Endothelial cell of umbilical vein (primary cell): ENCODE results near the gene ZNF662. TPM values are rescaled to one million over a fixed set of nuclear protein-coding genes. Genes with fewer than 3 reads are reported as not detected.

ENCODE experiments used
- BruUV-seq: library from RNA; stranded (reverse); fragments of 400-500 nt; replicated peaks from 2 replicates; lab custom pipeline; 2021; lab: Mats Ljungman, UMichigan
- CTCF ChIA-PET: fragments of 300-600, 350-600 bp; sonication (Branson Sonifier 250); formaldehyde crosslinking; loops from one replicate; lab custom pipeline; 2021; ENCODE audit warnings: antibody characterized with exemption, inconsistent platforms; lab: Charles Lee
- POLR2A ChIA-PET: fragments of 300-600, 350-600 bp; sonication (Branson Sonifier 250); formaldehyde crosslinking; loops from one replicate; lab custom pipeline; 2021; ENCODE audit warnings: antibody characterized with exemption, inconsistent platforms; lab: Charles Lee
- DNase-seq: peaks from one replicate; pipeline ENCODE4 v3.0.0-alpha.2; 2011; ENCODE audit warnings: low read depth, low spot score
- FAIRE-seq: peaks from 2 replicates; lab custom pipeline; 2011; peaks lifted over from hg19 to GRCh38; lab: Jason Lieb, UNC
- H2AFZ ChIP-seq: 2 replicates; pipeline ENCODE4 v1.6.0; 2012; ENCODE audit warnings: low read depth, low read length, control low read depth, inconsistent platforms
- H3K27ac ChIP-seq: 2 replicates; pipeline ENCODE4 v1.5.1; 2011; ENCODE audit warnings: low read depth, mild to moderate bottlenecking, control low read depth, low read length, moderate library complexity; ENCODE audit not compliant: insufficient read depth
- H3K27me3 ChIP-seq, 2 experiments: 2 replicates each; pipeline versions ENCODE4 v1.6.0 to v1.6.1; 2011; ENCODE audit warnings: low read length in 2 of 2, mixed read lengths in 1 of 2; ENCODE audit not compliant: control insufficient read depth in 2 of 2, insufficient read depth in 2 of 2
- H3K36me3 ChIP-seq, 2 experiments: 2 replicates in 1 of 2; 3 replicates in 1 of 2; pipeline ENCODE4 v1.5.1; 2011; ENCODE audit warnings: low read length in 2 of 2, mild to moderate bottlenecking in 1 of 2, moderate library complexity in 1 of 2; ENCODE audit not compliant: control insufficient read depth in 2 of 2, insufficient read depth in 2 of 2; ENCODE audit errors: extremely low read depth in 1 of 2
- H3K4me1 ChIP-seq: 3 replicates; pipeline ENCODE4 v1.5.1; 2011; ENCODE audit warnings: mild to moderate bottlenecking, low read length; ENCODE audit not compliant: control insufficient read depth, insufficient read depth; ENCODE audit errors: extremely low read depth
- H3K4me2 ChIP-seq: 2 replicates; pipeline ENCODE4 v1.6.1; 2011; ENCODE audit warnings: low read length, control low read depth, mixed read lengths; ENCODE audit not compliant: insufficient read depth
- H3K4me3 ChIP-seq, 3 experiments: fragments of 200-600 bp in 1 of 3; sonication (generic), shearing (Covaris generic) in 1 of 3; replicated peaks in 1 of 3; 2 replicates each; pipeline ENCODE4 v1.5.1; 2011 to 2016; ENCODE audit warnings: control low read depth in 3 of 3, low read length in 3 of 3, mild to moderate bottlenecking in 2 of 3, inconsistent platforms in 1 of 3, low read depth in 1 of 3, moderate library complexity in 1 of 3; ENCODE audit not compliant: insufficient read depth in 1 of 3
- H3K79me2 ChIP-seq: 2 replicates; pipeline ENCODE4 v1.6.0; 2012; ENCODE audit warnings: low read length, inconsistent platforms; ENCODE audit not compliant: control insufficient read depth, insufficient read depth
- H3K9ac ChIP-seq: replicated peaks from 2 replicates; pipeline ENCODE3; 2011; ENCODE audit warnings: low read length, control low read depth; ENCODE audit not compliant: insufficient read depth; ENCODE audit errors: extremely low read depth
- H3K9me1 ChIP-seq: replicated peaks from 3 replicates; pipeline ENCODE4 v1.6.0; 2011; ENCODE audit warnings: mild to moderate bottlenecking, low read length; ENCODE audit not compliant: control insufficient read depth, insufficient read depth; ENCODE audit errors: extremely low read depth
- H3K9me3 ChIP-seq: replicated peaks from 2 replicates; pipeline ENCODE4 v1.5.1; 2012; ENCODE audit warnings: low read length, inconsistent platforms; ENCODE audit not compliant: control insufficient read depth, insufficient read depth
- H4K20me1 ChIP-seq: replicated peaks from 2 replicates; pipeline ENCODE3; 2011; ENCODE audit warnings: mild to moderate bottlenecking, low read length; ENCODE audit not compliant: control insufficient read depth, insufficient read depth; ENCODE audit errors: extremely low read depth
- CTCF ChIP-seq, 2 donors: IDR thresholded peaks; 1 replicate in 1 of 2; 2 replicates in 1 of 2; pipeline ENCODE4 v1.5.1; 2011; ENCODE audit warnings: low read length in 2 of 2, mild to moderate bottlenecking in 2 of 2, moderate library complexity in 2 of 2, control low read depth in 1 of 2, inconsistent platforms in 1 of 2, low read depth in 1 of 2; ENCODE audit not compliant: insufficient read depth in 1 of 2; ENCODE audit errors: extremely low read depth in 1 of 2
- EZH2 ChIP-seq: IDR thresholded peaks from 2 replicates; pipeline ENCODE4 v1.6.1; 2012; ENCODE audit warnings: borderline replicate concordance, low read depth, mild to moderate bottlenecking, moderate library complexity, low read length, inconsistent platforms; ENCODE audit not compliant: severe bottlenecking
- FOS ChIP-seq: IDR thresholded peaks from 2 replicates; pipeline ENCODE4 v1.6.1; 2011; ENCODE audit warnings: mild to moderate bottlenecking, low read length, moderate library complexity, borderline replicate concordance; ENCODE audit not compliant: insufficient read depth
- GATA2 ChIP-seq: IDR thresholded peaks from 2 replicates; pipeline ENCODE4 v1.7.0; 2011; ENCODE audit warnings: low read depth, mild to moderate bottlenecking, moderate library complexity, mixed read lengths, low read length; ENCODE audit not compliant: insufficient read length, insufficient read depth
- JUN ChIP-seq: IDR thresholded peaks from 2 replicates; pipeline ENCODE4 v1.6.1; 2011; ENCODE audit warnings: borderline replicate concordance, low read depth; ENCODE audit not compliant: insufficient read length, insufficient read depth
- MAX ChIP-seq: IDR thresholded peaks from 2 replicates; pipeline ENCODE4 v1.6.1; 2011; ENCODE audit not compliant: insufficient read depth, insufficient read length
- MYC ChIP-seq: IDR thresholded peaks from one replicate; pipeline ENCODE4 v1.6.1; 2011; ENCODE audit warnings: mild to moderate bottlenecking, low read depth, low read length
- POLR2A ChIP-seq: IDR thresholded peaks from 2 replicates; pipeline ENCODE4 v1.6.1; 2012; ENCODE audit warnings: low read depth, mild to moderate bottlenecking, control low read depth, low read length
- POLR2AphosphoS5 ChIP-seq: IDR thresholded peaks from 2 replicates; pipeline ENCODE4 v1.6.1; 2012; ENCODE audit warnings: low read depth, mild to moderate bottlenecking, control low read depth, low read length, moderate library complexity; ENCODE audit not compliant: insufficient read depth
- dilution Hi-C: fragments of 300-500 bp; cut with MboI; formaldehyde crosslinking; loops from one replicate; pipeline ENCODE4 v1.15.0; 2019; ENCODE audit warnings: low sequenced_read_pairs; ENCODE audit not compliant: extremely low pct_ligation_motif_present
- intact Hi-C: fragments of 100-400 bp; cut with micrococcal nuclease; formaldehyde crosslinking; loops from one replicate; pipeline ENCODE4 v1.10.0; 2022
- polyA plus RNA-seq, 4 experiments: library from polyadenylated mRNA; depleted of rRNA in 3 of 4; stranded (reverse) in 3 of 4; unstranded in 1 of 4; fragments of >200 nt; gene quantifications; 2 replicates each; pipeline versions ENCODE4 v1.2.1 to v1.2.3, GENCODE V29; 2011 to 2012; ENCODE audit warnings: missing spikeins in 1 of 4
- total RNA-seq: library from RNA; stranded (reverse); gene quantifications from 2 replicates; pipeline ENCODE4 v1.2.3, GENCODE V29; 2021

ZNF662 gene
- total and polyA plus RNA-seq, 2 donors (not counting 3 experiments of a cell fraction or from before 2014, with no cell fraction given): 0.84 to 4.3 TPM

DNA sequence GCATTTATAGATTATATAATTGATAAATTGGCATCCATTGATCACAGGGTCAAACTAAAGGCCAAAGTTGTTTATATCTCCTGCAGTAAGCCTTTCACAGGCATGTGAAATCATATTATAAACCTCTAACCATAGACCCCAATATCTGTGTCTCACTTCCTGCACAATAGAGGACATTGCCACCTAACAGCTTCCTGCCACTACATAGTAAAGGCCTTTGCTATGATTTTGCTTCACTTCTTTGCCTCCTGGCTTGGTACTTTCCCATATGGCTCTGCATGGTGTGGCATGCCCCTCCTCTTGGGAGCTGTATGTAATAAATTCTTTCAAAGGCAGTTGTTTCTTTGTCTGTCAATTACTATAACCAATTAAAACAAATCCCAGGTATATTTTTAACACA, 20.4 kb downstream of the ZNF662 start:
- Histone ChIP-seq H3K4me3 (no peak overlapping the region), H2AFZ (no peak overlapping the region), H3K36me3 (no peaks in the 10 kb centered on the region), H3K4me1 (no peaks in the 10 kb centered on the region), H3K79me2 (no peaks in the 10 kb centered on the region), H3K27me3 (no peaks in the 10 kb centered on the region), H3K9me1 (no peaks in the 10 kb centered on the region), H3K4me2 (no peak overlapping the region), H3K9me3 (no peaks in the 10 kb centered on the region), H4K20me1 (no peaks in the 10 kb centered on the region), H3K9ac (no peak overlapping the region), H3K27ac (no peak overlapping the region)
- TF ChIP-seq CTCF (IDR thresholded peaks at IDR 0.05; ENCODE audit: extremely low read depth in 1 of 2, insufficient read depth in 1 of 2, low read depth in 1 of 2, low read length in 2 of 2): no peak
- TF ChIP-seq MYC: no peak
- no peak for TF ChIP-seq EZH2
- TF ChIP-seq POLR2A: no peak
- no peak for TF ChIP-seq GATA2
- no peak for TF ChIP-seq JUN
- intact Hi-C loops: no loop called here
- ChIA-PET CTCF (no interaction called here), POLR2A (no interaction called here)
- DNase-seq (no peak), FAIRE-seq (no peak)
- dilution Hi-C loops: no loop called here
- no TSS peak for BruUV-seq

DNA sequence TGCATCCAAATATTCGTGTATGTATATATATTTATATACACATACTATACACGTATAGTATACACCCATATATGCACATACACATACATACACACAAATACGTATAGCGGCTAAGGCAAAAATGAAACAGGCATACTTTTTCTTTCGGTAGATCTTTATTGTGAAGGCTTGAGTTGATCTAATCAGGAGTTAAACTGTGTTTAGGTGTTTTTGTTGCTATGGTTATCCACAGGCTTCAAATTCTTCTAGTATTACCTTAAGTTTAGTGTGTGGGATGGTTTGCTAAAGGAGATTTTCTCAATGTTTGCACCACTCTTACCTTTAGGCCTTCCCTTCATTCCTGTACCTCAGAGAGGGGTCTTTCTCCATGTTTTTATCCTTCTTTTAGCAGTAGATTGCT, 28.2 kb downstream of the ZNF662 start:
- ChIA-PET CTCF (no interaction called here), POLR2A (no interaction called here)
- no peak overlapping the region for H2AFZ ChIP-seq
- intact Hi-C loops (no loop called here), dilution Hi-C loops (no loop called here)
- TF ChIP-seq POLR2A (no peak), MYC (no peak), POLR2AphosphoS5 (no peak), EZH2 (no peak), FOS (no peak), JUN (no peak), CTCF (IDR thresholded peaks at IDR 0.05; ENCODE audit: extremely low read depth in 1 of 2, insufficient read depth in 1 of 2, low read depth in 1 of 2, low read length in 2 of 2) (no peak), GATA2 (no peak), MAX (no peak)
- no peak for DNase-seq
- no TSS peak for BruUV-seq
- no peaks in the 10 kb centered on the region for H3K79me2 ChIP-seq
- no peaks in the 10 kb centered on the region for H3K4me1 ChIP-seq
- peaks cover 2 to 7% of the 10 kb centered on the region in 2 experiments for H3K27me3 ChIP-seq
- no peaks in the 10 kb centered on the region for H3K9me1 ChIP-seq
- H3K4me2 ChIP-seq: no peak overlapping the region
- no peaks in the 10 kb centered on the region for H3K9me3 ChIP-seq
- H3K27ac ChIP-seq: no peak overlapping the region
- FAIRE-seq: no peak
- no peaks in the 10 kb centered on the region for H3K36me3 ChIP-seq
- no peak overlapping the region for H3K9ac ChIP-seq
- no peak overlapping the region for H3K4me3 ChIP-seq
- no peaks in the 10 kb centered on the region for H4K20me1 ChIP-seq
